Testis (tissue), 3 donors: ENCODE results near the gene RNF121. TPM values are rescaled to one million over a fixed set of nuclear protein-coding genes. Genes with fewer than 3 reads are reported as not detected.

Experiments used
- DNase-seq: peaks from one replicate; pipeline ENCODE4 v3.0.0-alpha.2; 2019
- H3K27ac ChIP-seq, 2 donors: fragments of 200-600 bp; sonication (generic); one replicate each; pipeline ENCODE4 v1.5.1; 2019
- H3K27me3 ChIP-seq: fragments of 200-600 bp; sonication (generic); one replicate; pipeline ENCODE4 v1.5.1; 2019
- H3K36me3 ChIP-seq: fragments of 200-600 bp; sonication (generic); one replicate; pipeline ENCODE4 v1.5.1; 2017; ENCODE audit warnings: low read depth; ENCODE audit errors: missing control alignments
- H3K4me1 ChIP-seq: fragments of 200-600 bp; sonication (generic); one replicate; pipeline ENCODE4 v1.5.1; 2019
- H3K4me3 ChIP-seq, 2 donors: fragments of 200-600 bp; sonication (generic); one replicate each; pipeline ENCODE4 v1.5.1; 2017 to 2019
- H3K9me3 ChIP-seq: fragments of 200-600 bp; sonication (generic); one replicate; pipeline ENCODE4 v1.5.1; 2017
- CTCF ChIP-seq, 3 experiments: fragments of 450-650 bp in 2 of 3; fragments of 200-600 bp in 1 of 3; sonication (generic) in 1 of 3; IDR thresholded peaks; one replicate each; pipeline ENCODE4 v1.5.1; 2016 to 2019; ENCODE audit warnings: antibody characterized with exemption in 3 of 3, mild to moderate bottlenecking in 2 of 3, moderate library complexity in 1 of 3
- POLR2A ChIP-seq: fragments of 450-650 bp; IDR thresholded peaks from one replicate; pipeline ENCODE4 v1.6.1; 2017; ENCODE audit warnings: antibody characterized with exemption, mild to moderate bottlenecking, moderate library complexity
- WGBS, 2 donors: methylation state at CpG; one replicate each; pipeline ENCODE4 v1.1.5; 2018; 5-methylcytosine and 5-hydroxymethylcytosine counted together
- intact Hi-C: fragments of 100-400 bp; cut with DNase I; formaldehyde crosslinking; loops from one replicate; pipeline ENCODE4 v1.15.1; 2023; ENCODE audit warnings: low total_unique reads
- polyA plus RNA-seq: library from polyadenylated mRNA; stranded (reverse); fragments of 350-450 nt; fragmentation: Illumina TruSeq; extraction: RNeasy Lipid Tissue Mini Kit (QIAGEN cat#74804); gene quantifications from one replicate; pipeline ENCODE4 v1.2.3, GENCODE V29; 2014; ENCODE audit warnings: low read depth, low replicate concordance; ENCODE audit not compliant: insufficient read depth
- total RNA-seq, 2 donors: library from RNA; depleted of rRNA; stranded (reverse); fragments of >200 nt; gene quantifications; one replicate each; pipeline ENCODE4 v1.2.3, GENCODE V29; 2016

RNF121 gene
- total and polyA plus RNA-seq, 3 donors from 2014 or later = 51.7 to 72.5 (median 54.4) TPM

- TF ChIP-seq POLR2A = no peak
- TF ChIP-seq CTCF (IDR thresholded peaks at IDR 0.05) = no peak
- H3K36me3 ChIP-seq = no peaks in the 10 kb centered on the region
- H3K27me3 ChIP-seq = no peaks in the 10 kb centered on the region
- H3K27ac ChIP-seq = no peak overlapping the region
- H3K9me3 ChIP-seq = no peaks in the 10 kb centered on the region
- H3K4me3 ChIP-seq = no peak overlapping the region
- no peak for DNase-seq
- peaks cover 32% of the 10 kb centered on the region for H3K4me1 ChIP-seq
- intact Hi-C loops = no loop called here
- WGBS, 2 donors = 72 to 93% methylated on average over 2 to 5 of the region's 5 CpGs
Measured at GRCh38 chr11:72012091-72012630, 83.3 kb downstream of the RNF121 start.

GRCh38 chr11:72012897-72013721, 84.3 kb downstream of the RNF121 start:
- Histone ChIP-seq H3K4me1 (peaks cover 32% of the 10 kb centered on the region), H3K36me3 (no peaks in the 10 kb centered on the region), H3K9me3 (no peaks in the 10 kb centered on the region), H3K27me3 (no peaks in the 10 kb centered on the region), H3K4me3 (no peak overlapping the region), H3K27ac (peak overlapping the region in 1 of 2 donors; percentile 44)
- DNase-seq = peak; percentile 84
- intact Hi-C loops = no loop called here
- TF ChIP-seq POLR2A (no peak), CTCF (IDR thresholded peaks at IDR 0.05) (no peak)
- 39 to 62% methylated on average over 16 to 31 of the region's 33 CpGs for WGBS, 2 donors

GRCh38 chr11:72013765-72014711, 85.2 kb downstream of the RNF121 start:
- no peak for DNase-seq
- 44 to 67% methylated on average over 34 to 38 of the region's 38 CpGs for WGBS, 2 donors
- H3K4me1 ChIP-seq = peaks cover 32% of the 10 kb centered on the region
- peak overlapping the region; percentile 41 to 44 for H3K27ac ChIP-seq
- no peak for TF ChIP-seq CTCF (IDR thresholded peaks at IDR 0.05)
- no peak for TF ChIP-seq POLR2A
- no peaks in the 10 kb centered on the region for H3K9me3 ChIP-seq
- no peaks in the 10 kb centered on the region for H3K27me3 ChIP-seq
- H3K4me3 ChIP-seq = no peak overlapping the region
- no peaks in the 10 kb centered on the region for H3K36me3 ChIP-seq
- intact Hi-C loops = no loop called here

GRCh38 chr11:72014761-72015320, 86.0 kb downstream of the RNF121 start:
- intact Hi-C loops = no loop called here
- TF ChIP-seq POLR2A = no peak
- no peak for TF ChIP-seq CTCF (IDR thresholded peaks at IDR 0.05)
- DNase-seq = no peak
- peak overlapping the region in 1 of 2 donors; percentile 30 for H3K27ac ChIP-seq
- H3K4me1 ChIP-seq = peaks cover 32% of the 10 kb centered on the region
- 77 to 79% methylated on average over 12 to 16 of the region's 16 CpGs for WGBS, 2 donors
- no peaks in the 10 kb centered on the region for H3K27me3 ChIP-seq
- H3K4me3 ChIP-seq = no peak overlapping the region
- no peaks in the 10 kb centered on the region for H3K9me3 ChIP-seq
- no peaks in the 10 kb centered on the region for H3K36me3 ChIP-seq
